ENCODE results near the gene ADGRG3.

The ADGRG3 gene

DNA sequence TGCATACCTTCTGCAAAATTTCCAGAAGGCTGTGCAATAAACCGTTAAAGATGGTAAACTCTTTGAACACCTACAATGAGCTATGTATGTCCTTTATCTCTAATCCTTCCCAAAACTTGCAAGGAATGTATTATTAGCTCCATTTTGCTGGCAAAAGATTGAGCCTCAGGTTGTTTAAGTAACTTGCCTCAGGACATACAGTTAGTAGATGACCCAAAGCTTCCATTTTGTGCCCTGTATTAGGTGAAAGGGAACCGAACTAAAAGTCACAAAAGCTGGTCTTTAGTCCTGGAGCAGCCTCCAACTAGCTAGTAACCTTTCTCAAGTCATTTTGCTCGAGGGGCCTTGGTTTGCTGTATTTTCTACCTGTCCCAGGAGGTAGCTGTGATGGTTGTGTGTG lies 4.3 kb downstream of the ADGRG3 start:
- no peak for DNase-seq (ENCODE audit: low read depth in 1 of 2, low spot score in 1 of 2)
- Histone ChIP-seq H3K27ac (replicated peaks) (no peak overlapping the region), H3K4me3 (replicated peaks; ENCODE audit: insufficient read depth, low read length) (no peak overlapping the region), H3K27me3 (ENCODE audit: insufficient read depth, poor library complexity, severe bottlenecking) (no peaks in the 10 kb centered on the region)
- TF ChIP-seq, protein P1, sequence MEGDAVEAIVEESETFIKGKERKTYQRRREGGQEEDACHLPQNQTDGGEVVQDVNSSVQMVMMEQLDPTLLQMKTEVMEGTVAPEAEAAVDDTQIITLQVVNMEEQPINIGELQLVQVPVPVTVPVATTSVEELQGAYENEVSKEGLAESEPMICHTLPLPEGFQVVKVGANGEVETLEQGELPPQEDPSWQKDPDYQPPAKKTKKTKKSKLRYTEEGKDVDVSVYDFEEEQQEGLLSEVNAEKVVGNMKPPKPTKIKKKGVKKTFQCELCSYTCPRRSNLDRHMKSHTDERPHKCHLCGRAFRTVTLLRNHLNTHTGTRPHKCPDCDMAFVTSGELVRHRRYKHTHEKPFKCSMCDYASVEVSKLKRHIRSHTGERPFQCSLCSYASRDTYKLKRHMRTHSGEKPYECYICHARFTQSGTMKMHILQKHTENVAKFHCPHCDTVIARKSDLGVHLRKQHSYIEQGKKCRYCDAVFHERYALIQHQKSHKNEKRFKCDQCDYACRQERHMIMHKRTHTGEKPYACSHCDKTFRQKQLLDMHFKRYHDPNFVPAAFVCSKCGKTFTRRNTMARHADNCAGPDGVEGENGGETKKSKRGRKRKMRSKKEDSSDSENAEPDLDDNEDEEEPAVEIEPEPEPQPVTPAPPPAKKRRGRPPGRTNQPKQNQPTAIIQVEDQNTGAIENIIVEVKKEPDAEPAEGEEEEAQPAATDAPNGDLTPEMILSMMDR (IDR thresholded peaks at IDR 0.05; ENCODE audit: insufficient read depth, low read length): no peak
- TF ChIP-seq POLR2AphosphoS5 (IDR thresholded peaks at IDR 0.05; ENCODE audit: low read depth): no peak
- no peak for TF ChIP-seq SPI1 (IDR thresholded peaks at IDR 0.05; ENCODE audit: borderline replicate concordance, low read depth)
- TF ChIP-seq, protein P2, sequence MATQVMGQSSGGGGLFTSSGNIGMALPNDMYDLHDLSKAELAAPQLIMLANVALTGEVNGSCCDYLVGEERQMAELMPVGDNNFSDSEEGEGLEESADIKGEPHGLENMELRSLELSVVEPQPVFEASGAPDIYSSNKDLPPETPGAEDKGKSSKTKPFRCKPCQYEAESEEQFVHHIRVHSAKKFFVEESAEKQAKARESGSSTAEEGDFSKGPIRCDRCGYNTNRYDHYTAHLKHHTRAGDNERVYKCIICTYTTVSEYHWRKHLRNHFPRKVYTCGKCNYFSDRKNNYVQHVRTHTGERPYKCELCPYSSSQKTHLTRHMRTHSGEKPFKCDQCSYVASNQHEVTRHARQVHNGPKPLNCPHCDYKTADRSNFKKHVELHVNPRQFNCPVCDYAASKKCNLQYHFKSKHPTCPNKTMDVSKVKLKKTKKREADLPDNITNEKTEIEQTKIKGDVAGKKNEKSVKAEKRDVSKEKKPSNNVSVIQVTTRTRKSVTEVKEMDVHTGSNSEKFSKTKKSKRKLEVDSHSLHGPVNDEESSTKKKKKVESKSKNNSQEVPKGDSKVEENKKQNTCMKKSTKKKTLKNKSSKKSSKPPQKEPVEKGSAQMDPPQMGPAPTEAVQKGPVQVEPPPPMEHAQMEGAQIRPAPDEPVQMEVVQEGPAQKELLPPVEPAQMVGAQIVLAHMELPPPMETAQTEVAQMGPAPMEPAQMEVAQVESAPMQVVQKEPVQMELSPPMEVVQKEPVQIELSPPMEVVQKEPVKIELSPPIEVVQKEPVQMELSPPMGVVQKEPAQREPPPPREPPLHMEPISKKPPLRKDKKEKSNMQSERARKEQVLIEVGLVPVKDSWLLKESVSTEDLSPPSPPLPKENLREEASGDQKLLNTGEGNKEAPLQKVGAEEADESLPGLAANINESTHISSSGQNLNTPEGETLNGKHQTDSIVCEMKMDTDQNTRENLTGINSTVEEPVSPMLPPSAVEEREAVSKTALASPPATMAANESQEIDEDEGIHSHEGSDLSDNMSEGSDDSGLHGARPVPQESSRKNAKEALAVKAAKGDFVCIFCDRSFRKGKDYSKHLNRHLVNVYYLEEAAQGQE (IDR thresholded peaks at IDR 0.05; ENCODE audit: insufficient replicate concordance, low read depth): no peak
- no peak for TF ChIP-seq GABPA (IDR thresholded peaks at IDR 0.05; ENCODE audit: low read depth)

DNA sequence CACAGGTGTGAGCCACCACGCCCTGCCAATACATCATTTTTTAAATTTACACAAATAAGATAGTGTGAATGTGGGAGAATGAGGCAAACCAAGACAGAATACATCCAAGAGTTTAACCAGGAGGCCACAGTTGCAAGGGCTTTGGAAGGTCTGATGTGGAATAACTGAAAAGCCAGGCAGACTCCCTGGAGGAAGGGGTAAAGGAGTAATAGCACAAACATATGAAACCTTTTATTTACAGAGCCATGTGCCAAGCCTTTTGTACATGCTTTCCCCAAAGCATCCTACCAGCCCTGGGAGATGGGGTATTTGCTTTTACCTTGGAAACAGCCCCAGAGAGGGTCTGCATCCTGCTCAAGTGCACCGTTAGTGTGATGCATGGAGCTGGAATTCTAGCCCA lies 4.7 kb downstream of the ADGRG3 start:
- H3K4me3 ChIP-seq (replicated peaks; ENCODE audit: insufficient read depth, low read length): no peak overlapping the region
- H3K27me3 ChIP-seq (ENCODE audit: insufficient read depth, poor library complexity, severe bottlenecking): no peaks in the 10 kb centered on the region
- H3K27ac ChIP-seq (replicated peaks): no peak overlapping the region
- no peak for DNase-seq (ENCODE audit: low read depth in 1 of 2, low spot score in 1 of 2)
- TF ChIP-seq SPI1 (IDR thresholded peaks at IDR 0.05; ENCODE audit: borderline replicate concordance, low read depth): no peak
- TF ChIP-seq POLR2AphosphoS5 (IDR thresholded peaks at IDR 0.05; ENCODE audit: low read depth): no peak
- TF ChIP-seq GABPA (IDR thresholded peaks at IDR 0.05; ENCODE audit: low read depth): no peak
- TF ChIP-seq, protein P2 (IDR thresholded peaks at IDR 0.05; ENCODE audit: insufficient replicate concordance, low read depth): no peak
- TF ChIP-seq, protein P1 (IDR thresholded peaks at IDR 0.05; ENCODE audit: insufficient read depth, low read length): no peak

DNA sequence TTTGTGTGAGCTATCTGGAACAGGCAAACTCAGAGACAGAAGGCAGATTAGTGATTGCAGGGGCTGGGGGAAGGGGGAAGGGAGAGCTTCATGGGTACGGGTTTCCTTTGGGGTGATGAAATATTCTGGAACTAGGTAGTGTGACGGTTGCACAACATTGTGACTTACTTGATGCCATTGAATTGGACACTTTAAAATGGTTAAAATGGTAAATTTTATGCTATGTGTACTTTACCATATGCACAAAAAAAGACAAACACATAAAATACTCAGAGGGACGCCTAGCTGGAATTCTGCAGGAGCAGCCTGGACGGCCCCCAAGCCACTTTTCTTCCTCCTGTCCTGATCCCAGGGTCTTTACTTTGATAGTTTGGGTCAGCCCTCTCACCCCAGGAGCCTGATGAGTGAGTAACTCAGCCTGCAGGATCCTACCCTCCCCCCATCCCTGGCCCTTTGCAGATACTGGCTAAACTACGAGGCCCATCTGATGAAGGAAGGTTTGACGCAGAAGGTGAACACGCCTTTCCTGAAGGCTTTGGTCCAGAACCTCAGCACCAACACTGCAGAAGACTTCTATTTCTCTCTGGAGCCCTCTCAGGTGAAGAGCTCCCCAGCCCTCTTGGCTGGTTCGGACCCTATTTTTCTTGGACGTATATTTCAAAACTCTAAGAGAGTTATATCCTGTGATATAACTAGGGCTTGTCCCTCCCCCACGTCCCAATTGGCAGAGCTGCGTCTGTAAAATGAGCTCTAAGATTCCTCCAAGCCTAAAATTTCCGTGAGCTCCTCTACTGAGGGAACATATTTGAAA lies 7.8 kb downstream of the ADGRG3 start:
- peak overlapping the region; percentile 53 for H3K27ac ChIP-seq (replicated peaks)
- peak; percentile 76 to 79 for DNase-seq (ENCODE audit: low read depth in 1 of 2, low spot score in 1 of 2)
- H3K4me3 ChIP-seq (replicated peaks; ENCODE audit: insufficient read depth, low read length): no peak overlapping the region
- TF ChIP-seq, protein P2 (IDR thresholded peaks at IDR 0.05; ENCODE audit: insufficient replicate concordance, low read depth): no peak
- TF ChIP-seq, protein P1 (IDR thresholded peaks at IDR 0.05; ENCODE audit: insufficient read depth, low read length): no peak
- no peak for TF ChIP-seq SPI1 (IDR thresholded peaks at IDR 0.05; ENCODE audit: borderline replicate concordance, low read depth)
- no peak for TF ChIP-seq POLR2AphosphoS5 (IDR thresholded peaks at IDR 0.05; ENCODE audit: low read depth)
- TF ChIP-seq GABPA (IDR thresholded peaks at IDR 0.05; ENCODE audit: low read depth): no peak
- H3K27me3 ChIP-seq (ENCODE audit: insufficient read depth, poor library complexity, severe bottlenecking): no peaks in the 10 kb centered on the region
